HG02642 (cell line): Measurements from ENCODE around the gene COL1A1.

Experiments
- ATAC-seq: cut with Tn5 transposase; IDR thresholded peaks from one replicate; pipeline ENCODE4 v1.9.1; 2021; ENCODE audit warnings: mild to moderate bottlenecking; ENCODE audit not compliant: unreplicated experiment, poor library complexity

COL1A1 gene

GRCh38 chr17:50188531-50188920 is 12.9 kb downstream of the COL1A1 start:
- no peak for ATAC-seq

GRCh38 chr17:50187751-50188530 is 13.5 kb downstream of the COL1A1 start:
- ATAC-seq = no peak

- ATAC-seq = no peak
Measured at GRCh38 chr17:50187394-50187725, 14.1 kb downstream of the COL1A1 start.

DNA sequence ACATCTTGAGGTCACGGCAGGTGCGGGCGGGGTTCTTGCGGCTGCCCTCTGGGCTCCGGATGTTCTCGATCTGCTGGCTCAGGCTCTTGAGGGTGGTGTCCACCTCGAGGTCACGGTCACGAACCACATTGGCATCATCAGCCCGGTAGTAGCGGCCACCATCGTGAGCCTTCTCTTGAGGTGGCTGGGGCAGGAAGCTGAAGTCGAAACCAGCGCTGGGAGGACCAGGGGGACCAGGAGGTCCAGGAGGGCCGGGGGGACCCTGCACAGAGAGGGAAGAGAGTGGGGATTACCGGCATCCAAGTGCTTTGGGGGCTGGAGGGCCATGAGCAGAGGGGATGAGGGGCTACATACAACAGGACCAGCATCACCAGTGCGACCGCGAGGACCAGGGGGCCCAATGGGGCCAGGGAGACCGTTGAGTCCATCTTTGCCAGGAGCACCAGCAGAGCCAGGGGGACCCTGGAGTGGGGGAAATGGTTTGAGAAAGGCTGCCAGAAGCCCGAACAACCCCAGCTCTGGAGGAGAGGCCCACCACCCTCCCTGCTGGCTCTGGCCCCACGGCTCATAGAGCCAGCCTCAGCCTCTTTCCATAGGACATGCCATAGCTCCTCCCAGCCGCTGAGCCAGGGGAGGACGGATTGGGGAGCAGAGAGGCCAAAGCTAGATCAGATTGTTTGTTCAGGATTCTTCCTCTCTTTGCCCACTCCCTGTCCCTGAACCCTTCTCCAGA is 14.6 kb downstream of the COL1A1 start:
- no peak for ATAC-seq

DNA sequence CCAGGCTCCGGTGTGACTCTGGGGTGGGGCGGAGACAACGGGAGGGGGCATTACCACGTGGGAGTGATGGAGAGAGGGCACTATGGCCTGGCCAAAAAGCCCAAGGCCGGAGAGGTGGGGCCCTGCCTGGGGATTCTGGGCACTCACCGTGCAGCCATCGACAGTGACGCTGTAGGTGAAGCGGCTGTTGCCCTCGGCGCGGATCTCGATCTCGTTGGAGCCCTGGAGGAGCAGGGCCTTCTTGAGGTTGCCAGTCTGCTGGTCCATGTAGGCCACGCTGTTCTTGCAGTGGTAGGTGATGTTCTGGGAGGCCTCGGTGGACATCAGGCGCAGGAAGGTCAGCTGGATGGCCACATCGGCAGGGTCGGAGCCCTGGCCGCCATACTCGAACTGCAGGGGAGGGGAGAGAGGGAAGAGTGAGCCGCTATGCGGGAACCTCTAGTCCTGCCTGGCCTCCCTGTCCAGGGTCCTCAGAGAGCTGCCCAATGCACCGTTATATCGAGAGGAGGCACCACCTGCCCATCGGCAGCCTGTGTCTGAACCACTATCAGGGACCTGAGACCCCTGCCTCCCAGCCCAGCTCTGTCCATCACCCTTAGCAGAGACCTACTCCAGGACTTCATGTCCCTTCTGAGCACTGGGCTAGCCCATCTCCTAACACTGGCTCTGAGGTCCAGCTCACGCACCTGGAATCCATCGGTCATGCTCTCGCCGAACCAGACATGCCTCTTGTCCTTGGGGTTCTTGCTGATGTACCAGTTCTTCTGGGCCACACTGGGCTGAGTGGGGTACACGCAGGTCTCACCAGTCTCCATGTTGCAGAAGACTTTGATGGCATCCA is 15.6 kb downstream of the COL1A1 start:
- no peak for ATAC-seq

DNA sequence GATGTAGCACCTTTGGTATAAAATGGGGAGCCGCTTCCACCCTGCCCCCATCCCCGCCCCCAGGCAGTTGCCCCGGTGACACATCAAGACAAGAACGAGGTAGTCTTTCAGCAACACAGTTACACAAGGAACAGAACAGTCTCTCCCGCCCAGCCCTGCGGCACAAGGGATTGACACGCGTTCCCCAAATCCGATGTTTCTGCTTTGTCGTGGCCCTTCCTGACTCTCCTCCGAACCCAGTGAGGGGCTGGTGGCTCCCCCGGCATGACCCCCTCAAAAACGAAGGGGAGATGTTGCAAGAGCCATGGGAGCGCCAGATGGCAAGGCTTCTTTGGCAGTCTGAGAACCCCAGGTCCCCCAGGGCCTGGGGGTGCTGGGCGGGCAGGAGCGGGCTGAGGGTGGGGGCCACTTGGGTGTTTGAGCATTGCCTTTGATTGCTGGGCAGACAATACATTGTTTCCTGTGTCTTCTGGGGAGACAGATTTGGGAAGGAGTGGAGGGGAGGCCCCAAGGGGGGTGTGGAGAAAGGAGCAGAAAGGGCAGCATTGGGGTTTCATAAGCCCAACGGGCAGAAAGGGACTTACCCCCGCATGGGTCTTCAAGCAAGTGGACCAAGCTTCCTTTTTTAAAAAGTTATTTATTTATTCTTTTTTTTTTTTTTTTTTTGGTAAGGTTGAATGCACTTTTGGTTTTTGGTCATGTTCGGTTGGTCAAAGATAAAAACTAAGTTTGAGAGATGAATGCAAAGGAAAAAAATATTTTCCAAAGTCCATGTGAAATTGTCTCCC is 16.6 kb downstream of the COL1A1 start:
- ATAC-seq = no peak

- no peak for ATAC-seq
Measured at GRCh38 chr17:50184064-50184463, 17.4 kb downstream of the COL1A1 start.

GRCh38 chr17:50183421-50183994 is 17.9 kb downstream of the COL1A1 start:
- ATAC-seq = no peak

GRCh38 chr17:50182783-50183420 is 18.5 kb downstream of the COL1A1 start:
- no peak for ATAC-seq

- no peak for ATAC-seq
Measured at GRCh38 chr17:50181591-50182560, 19.6 kb downstream of the COL1A1 start.

- ATAC-seq = no peak
Measured at GRCh38 chr17:50181144-50181543, 20.3 kb downstream of the COL1A1 start.

DNA sequence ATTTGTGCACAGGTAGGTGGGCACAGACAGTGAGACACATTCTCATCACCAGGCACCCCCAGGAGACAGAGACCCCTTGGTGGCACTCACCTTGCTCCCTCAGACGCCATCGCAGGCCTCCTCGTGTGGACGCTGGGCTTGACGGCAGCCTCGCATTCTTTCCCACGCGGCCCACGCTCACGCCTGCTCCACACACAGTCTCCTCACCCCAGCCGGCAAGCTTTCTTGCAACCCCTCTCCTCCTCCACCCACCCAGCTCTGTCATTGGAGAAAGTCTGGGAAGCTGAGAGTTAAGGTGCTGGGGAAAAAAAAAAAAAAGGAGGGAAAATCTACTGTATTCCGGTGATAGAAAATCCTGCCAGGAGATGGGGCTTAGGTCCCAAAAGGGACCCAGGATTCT is 20.8 kb downstream of the COL1A1 start:
- no peak for ATAC-seq

- ATAC-seq = no peak
Measured at GRCh38 chr17:50180111-50180510, 21.3 kb downstream of the COL1A1 start.

GRCh38 chr17:50177983-50178834 is 23.2 kb downstream of the COL1A1 start:
- peak; percentile 69 for ATAC-seq

DNA sequence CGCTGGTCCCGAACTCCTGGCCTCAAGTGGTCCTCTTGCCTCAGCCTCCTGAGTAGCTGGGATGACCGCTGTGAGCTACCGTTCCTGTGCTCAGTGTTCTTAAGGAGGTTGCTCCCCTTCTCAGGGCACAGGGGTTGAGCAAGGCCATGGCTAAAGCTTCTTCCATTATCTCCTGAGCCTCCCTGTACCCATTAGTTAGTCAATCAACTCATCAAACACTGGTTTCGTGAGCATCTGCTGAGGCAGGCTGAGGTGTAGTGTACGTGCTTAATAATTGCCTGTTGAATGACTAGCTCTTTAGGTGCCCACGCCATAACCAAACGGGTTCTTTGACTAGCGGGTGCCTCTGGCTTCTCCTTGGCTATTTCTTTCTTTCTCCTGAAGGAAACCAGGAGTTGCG is 24.0 kb downstream of the COL1A1 start:
- no peak for ATAC-seq

GRCh38 chr17:50176559-50177357 is 24.7 kb downstream of the COL1A1 start:
- ATAC-seq = no peak
